ENCODE data around the gene MYH16.
"Not testable (repeated sequence)": the region's sequence is repeated elsewhere in the genome, so short reads cannot be mapped to it uniquely, and the experiment has no call there.

The MYH16 gene

DNA sequence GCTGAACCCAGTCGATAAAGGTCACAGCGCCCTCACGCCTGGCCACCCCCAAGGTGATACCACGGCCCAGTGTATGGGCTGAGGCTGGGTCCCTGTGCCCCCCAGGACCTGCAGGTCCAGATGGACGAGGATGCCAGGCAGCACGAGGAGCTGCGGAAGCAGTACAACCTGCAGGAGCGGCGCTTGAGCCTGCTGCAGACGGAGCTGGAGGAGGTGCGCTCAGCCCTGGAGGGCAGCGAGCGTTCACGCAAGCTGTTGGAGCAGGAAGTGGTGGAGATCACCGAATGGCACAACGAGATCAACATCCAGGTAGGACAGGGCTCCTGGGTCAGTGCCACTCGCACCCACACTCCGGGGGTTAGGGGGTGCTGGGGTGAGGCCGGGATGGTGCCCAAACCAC is 28.9 kb downstream of the MYH16 start:
- in situ Hi-C loops (cut with MboI; ENCODE audit: low sequenced_read_pairs): no loop called here

DNA sequence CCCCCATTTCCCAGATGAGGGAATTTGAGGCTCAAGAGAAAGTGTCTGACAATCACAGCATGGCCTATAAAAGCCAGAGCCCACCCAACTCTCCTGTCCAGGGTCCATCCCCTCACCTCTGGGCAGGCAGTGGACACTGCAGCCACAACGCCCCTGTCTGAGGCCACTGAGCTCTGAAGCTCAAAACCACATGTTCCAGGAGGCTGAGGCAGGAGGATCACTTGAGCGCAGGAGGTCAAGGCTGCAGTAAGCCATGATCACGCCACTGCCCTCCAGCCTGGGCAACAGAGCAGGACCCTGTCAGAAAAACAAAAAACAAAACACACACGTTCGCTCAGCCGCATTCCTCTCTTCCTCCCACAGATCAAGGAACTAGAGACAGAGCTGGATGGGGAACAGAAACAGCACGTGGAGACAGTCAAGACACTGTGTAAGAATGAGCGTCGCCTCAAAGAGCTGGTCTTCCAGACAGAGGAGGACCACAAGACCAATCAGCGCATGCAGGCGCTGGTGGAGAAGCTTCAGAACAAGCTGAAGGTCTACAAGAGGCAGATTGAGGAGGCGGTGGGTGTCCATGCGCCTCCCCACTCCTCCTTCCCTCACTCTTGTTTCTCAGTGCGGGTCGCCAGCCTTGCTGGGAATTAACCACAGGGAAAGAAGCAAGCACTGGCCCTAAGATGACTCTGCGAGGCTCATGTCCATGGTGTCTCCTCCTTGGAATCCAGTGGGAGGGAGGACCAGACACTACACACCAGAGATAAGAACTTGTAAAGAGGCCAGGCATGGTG is 33.0 kb downstream of the MYH16 start:
- in situ Hi-C loops (cut with MboI; ENCODE audit: low sequenced_read_pairs): no loop called here

DNA sequence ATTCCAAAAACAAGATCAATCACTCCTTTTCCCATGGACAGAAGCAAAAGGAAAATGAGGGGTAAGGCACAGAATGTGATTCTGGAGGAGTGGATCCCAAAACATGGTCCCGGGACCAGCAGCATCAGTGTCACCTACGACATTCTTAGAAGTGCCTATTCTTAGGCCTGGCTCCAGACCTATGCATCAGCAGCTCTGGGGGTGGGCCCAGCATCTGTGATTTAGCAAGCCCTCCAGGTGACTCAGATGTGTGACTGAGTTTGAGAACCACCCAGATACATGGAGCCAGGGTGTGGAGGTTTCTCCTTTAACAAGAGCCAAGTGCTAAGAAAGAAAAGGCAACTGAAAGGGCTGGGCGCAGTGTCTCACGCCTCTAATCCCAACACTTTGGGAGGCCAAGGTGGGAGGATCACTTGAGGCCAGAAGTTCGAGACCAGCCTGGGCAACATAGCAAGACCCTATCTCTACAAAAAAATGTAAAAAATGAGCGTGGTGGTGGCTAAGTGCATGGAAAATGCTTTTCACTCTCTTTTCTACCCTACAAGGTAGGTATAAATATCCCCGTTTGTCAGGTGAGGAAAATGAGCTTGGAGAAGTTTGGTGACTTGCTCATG is 35.9 kb downstream of the MYH16 start:
- in situ Hi-C loops (cut with MboI; ENCODE audit: low sequenced_read_pairs): no loop called here

DNA sequence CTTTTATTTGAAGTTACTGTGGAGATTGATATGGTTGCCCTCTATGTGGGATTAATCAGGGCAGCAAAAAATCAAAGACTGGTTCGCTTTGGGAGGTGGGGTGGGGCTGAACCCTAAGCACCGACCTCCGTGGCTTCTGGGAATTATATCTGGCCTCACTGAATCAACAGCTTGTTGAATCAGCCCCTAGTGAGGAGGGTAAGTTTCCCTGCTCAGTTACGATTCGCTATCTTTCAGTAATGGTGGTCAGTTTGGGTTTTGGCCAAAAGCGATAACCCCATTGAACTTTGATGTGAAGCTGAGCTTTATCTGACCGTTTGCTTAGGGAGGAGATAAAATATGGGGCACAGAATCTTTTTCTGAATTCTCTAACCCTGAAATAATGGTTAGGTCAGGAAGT is 36.5 kb downstream of the MYH16 start:
- in situ Hi-C loops (cut with MboI; ENCODE audit: low sequenced_read_pairs): no loop called here

DNA sequence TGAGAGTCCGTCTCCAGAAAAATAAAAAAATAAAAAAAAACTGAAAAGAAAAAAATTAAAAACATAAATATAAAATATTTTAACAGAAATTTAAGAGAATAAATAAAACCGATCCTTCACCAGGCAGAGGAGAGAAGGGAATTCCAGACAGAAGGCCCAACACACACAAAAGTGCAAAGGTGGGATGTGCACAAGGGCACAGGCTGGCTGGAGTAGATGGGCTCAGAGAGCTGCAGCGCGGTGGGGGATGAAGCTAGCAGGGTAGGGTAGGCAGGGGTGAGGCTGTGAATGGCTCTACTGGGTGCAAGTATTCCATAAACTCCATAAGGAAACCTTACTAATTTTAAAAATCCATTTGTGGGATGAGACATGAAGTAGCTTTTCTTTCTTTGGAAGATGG is 37.4 kb downstream of the MYH16 start:
- in situ Hi-C loops (cut with MboI; ENCODE audit: low sequenced_read_pairs): loop anchor here (5.0 kb wide), 1 partner anchor 268 kb away; no protein-coding TSS in a partner anchor

DNA sequence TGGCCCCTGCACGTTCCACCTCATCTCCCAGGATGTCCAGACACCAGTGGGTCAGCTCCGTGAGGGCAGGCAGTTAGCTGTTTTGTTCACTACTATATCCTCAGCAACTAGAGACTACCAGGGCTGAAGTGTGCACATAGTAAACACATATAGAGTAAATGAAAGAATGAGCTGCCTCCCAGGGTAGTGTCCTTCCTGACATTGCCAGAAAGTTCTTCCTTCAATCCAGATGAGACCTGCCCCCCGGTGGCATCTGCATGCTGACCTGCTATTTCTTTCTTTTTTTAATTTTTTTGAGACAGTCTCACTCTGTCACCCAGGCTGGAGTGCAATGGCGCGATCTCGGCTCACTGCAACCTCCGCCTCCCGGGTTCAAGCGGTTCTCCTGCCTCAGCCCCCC is 39.1 kb downstream of the MYH16 start:
- in situ Hi-C loops (cut with MboI; ENCODE audit: low sequenced_read_pairs): loop anchor here (5.0 kb wide), 1 partner anchor 269 kb away; no protein-coding TSS in a partner anchor

DNA sequence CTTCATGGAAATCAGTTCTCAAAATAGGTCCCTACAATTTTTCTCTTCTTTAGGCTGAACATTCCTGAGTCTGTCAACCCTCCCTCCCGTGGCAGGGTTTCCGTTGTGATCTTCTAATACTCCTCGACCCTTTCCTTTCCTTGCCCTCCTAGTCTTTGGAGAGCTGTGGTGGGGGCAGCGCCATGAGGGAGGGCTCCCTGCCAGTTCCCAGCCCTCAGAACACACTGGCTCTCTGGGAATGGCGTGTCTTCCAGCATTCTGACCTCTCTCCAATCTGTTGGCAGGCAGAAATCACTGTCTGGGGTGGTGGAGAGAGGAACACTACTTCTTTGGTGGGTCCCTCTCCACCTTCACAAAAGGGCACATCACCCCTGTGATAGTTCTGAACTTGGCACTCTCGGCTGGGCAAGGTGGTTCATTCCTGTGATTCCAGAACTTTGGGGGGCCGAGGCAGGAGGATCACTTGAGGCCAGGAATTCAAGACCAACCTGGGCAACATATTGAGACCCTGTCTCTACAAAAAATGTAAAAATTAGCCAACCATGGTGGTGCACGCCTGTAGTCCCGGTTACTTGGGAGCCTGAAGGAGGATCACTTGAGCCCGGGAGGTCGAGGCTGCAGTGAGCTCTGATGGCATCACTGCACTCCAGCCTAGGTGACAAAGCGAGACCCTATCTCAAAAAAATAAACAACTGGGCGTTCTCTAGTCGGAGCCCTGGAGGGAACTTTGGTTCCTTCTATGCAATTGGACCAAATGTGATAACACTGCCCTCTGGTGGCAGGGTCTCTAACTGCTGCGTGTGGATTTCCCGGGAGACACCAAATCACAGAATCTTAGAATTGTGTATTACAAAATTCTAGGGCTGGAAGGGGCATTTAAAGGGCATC is 39.9 kb downstream of the MYH16 start:
- in situ Hi-C loops (cut with MboI; ENCODE audit: low sequenced_read_pairs): loop anchor here (5.0 kb wide), 1 partner anchor 270 kb away; no protein-coding TSS in a partner anchor

DNA sequence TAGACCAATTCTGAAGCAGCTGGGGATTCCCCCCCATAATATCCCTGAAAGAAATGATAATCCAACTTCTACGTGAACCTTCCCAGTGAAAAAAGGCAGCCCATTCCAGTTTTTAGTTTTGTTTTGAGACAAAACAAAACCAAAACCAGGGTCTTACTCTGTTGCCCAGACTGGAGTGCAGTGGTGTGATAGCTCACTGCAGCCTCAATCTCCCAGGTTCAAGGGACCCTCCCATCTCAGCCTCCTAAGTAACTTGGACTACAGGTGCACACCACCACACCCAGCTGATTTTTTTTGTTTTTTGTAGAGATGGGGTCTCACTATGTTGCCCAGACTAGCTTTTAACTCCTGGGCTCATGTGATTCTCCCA is 40.5 kb downstream of the MYH16 start:
- in situ Hi-C loops (cut with MboI; ENCODE audit: low sequenced_read_pairs): loop anchor here (5.0 kb wide), 1 partner anchor 271 kb away; no protein-coding TSS in a partner anchor

DNA sequence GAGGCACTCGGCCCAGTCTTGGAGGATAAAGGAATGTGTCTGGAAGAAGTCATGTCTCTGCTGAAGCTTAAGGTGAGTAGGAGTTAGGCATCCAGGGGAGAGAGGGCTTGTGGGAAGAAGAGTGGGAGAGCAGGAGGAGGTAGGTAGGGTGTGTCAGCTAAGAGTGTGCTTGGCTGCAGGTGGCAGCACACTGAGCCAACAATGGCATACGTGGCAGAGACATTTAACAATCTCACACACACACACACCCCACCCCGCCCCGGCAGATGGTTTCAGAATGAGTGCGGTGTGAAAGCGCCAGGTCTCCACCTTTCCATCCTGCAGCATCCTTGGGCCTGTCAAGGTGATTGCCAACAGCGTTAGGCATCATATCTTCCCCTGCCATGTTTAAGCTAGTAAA is 41.9 kb downstream of the MYH16 start:
- in situ Hi-C loops (cut with MboI; ENCODE audit: low sequenced_read_pairs): loop anchor here (5.0 kb wide), 1 partner anchor 272 kb away; no protein-coding TSS in a partner anchor

DNA sequence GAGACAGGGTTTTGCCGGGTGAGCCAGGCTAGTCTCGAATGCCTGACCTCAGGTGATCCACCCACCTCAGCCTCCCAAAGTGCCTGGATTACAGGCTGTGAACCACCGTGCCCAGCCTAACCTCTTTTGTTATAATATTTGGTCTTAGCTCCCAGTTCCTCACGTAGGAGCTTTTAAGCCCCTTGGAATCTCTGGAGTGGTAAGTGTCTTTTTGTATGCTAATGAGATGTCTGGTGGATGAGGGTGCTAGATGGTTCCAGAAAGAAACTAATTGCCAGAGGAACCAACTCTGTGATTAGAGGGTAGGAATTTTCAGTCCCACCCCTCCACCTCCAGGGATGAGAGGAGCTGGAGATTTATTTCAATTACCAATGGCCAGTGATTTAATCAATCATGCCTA is 47.7 kb downstream of the MYH16 start:
- in situ Hi-C loops (cut with MboI; ENCODE audit: low sequenced_read_pairs): no loop called here

DNA sequence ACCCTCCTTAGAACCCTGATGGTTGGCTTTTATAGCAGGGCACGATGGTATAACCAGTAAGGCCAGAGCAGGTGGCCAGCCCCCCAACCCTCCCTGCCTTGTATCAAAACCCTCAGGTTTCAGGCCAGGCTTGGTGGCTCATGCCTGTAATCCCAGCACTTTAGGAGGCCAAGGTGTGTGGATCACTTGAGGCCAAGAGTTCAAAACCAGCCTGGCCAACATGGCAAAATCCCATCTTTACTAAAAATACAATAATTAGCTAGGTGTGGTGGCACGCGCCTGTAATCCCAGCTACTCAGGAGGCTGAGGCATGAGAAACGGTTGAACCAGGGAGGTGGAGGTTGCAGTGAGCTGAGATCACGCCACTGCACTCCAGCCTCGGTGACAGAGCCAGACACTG is 50.0 kb downstream of the MYH16 start:
- in situ Hi-C loops (cut with MboI; ENCODE audit: low sequenced_read_pairs): not testable (repeated sequence)

DNA sequence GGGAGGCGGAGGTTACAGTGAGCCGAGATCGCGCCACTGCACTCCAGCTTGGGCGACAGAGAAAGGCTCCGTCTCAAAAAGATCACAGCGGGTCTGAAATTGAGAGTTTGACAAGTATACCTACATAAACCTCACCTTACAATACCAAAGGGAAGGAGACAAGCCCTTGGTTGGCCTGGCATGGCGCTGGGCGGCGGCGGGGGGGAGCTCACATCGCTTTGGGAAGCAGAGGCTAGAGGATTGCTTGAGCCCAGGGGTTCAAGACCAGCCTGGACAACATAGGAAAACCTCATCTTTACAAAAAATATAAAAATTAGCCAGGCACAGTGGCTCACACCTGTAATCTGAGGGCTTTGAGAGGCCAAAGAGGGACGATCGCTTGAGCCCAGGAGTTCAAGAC is 51.9 kb downstream of the MYH16 start:
- in situ Hi-C loops (cut with MboI; ENCODE audit: low sequenced_read_pairs): no loop called here

DNA sequence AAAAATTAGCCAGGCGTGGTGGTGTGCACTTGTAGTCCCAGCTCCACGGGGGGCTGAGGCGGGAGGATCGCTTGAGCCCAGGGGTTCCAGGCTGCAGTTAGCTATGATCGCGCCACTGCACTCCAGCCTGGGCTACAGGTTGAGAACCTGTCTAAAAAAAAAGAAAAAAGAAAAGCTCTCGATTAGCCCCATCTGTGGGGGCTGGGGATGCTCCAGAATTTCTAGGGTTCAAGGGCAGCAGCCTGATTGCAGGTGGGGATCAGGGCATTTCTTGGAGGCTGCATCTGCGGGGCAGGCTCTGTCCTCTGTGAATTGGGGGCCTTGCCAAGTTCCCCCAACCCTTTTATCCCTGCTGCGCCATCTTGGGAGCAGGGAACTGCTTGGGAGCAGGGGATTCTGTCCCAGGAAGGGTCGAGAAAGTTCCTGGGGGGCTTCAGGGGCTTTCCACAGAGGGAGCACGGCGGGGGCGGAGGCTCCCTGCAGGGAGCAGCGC is 52.4 kb downstream of the MYH16 start:
- in situ Hi-C loops (cut with MboI; ENCODE audit: low sequenced_read_pairs): no loop called here

DNA sequence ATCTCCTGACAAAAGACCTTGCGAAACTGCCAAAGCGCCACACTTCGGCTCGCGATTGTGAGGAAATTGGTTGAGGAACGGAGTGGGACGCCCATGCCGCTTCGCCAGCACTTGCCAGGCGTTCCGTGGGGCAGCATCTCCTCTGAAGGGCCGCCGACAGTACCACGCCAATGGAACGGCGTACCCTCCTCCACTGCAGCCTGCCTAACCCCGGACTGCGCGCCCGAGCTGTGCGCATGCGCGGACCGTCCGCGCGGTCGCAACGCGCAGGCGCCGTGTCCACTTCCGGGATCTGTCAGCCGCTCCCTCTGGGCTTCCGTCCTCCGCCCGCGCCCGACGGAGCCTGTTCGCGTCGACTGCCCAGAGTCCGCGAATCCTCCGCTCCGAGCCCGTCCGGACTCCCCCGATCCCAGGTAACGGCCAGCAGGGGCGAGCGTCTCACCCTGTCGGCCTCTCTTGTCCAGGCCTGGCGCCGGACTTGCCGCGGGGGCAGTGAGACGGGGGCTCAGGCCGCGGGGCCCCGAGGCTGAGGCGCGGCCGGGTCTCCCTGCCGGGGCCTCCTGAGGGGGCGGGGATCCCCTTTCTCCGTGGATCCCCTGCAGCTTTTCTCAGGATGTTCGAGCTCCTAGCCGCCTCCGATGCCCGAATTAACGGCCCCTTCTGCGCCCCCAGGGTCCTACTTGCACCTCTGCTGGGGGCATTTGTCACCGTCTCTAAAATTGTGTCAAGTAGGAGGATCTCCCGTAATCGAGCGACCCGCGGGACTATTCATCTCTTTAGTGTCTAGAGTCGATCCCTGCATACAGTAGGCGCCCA is 53.2 kb downstream of the MYH16 start, which contains the start of gene ARPC1A:
Gene ARPC1A, plus strand, starts transcription at position 307 of the 816 bp plus-strand sequence. CDS start 7,456 bp downstream, outside the sequence.
- in situ Hi-C loops (cut with MboI; ENCODE audit: low sequenced_read_pairs): no loop called here

DNA sequence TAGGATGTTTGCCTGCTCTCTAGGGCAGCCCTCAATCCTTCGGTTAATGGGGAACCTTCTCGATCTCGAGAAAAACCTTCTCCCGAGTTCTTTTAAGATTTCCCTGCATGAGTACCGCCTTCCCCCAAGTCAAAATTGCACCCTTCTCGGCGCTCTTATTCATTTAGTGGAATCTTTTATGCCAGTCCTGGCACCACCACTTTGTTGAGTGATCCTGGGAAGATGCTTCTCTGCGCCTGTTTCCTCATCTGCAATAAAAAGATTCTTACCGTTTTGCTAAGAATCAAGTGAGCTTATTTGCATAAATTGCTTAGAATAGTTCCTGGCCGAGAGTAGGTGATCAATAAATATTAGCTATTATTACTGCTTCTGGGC is 53.8 kb downstream of the MYH16 start:
- in situ Hi-C loops (cut with MboI; ENCODE audit: low sequenced_read_pairs): no loop called here

DNA sequence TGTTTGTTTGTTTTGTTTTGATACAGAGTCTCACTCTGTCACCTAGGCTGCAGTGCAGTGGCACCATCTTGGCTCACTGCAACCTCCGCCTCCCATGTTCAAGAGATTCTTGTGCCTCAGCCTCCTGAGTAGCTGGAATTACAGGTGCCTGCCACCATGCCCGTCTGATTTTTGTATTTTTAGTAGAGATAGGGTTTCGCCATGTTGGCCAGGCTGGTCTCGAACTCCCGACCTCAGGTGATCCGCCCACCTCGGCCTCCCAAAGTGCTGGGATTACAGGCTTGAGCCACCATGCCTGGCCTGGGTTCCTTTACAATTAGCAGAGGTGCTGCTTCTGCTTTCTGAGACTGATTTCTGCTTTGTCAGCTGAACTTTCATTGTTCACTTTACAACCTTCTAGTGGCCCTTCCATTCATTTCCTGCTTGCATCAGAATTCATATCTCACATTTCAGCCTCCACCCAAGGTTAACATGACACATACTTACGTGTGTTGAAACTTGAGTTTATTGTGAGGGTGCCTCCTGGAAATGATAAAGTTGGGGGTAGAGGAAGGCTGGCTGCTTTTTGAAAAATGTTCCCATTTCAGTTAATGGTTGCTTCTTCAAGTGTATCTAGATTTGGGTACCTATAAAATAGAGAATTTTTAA is 57.8 kb downstream of the MYH16 start:
- in situ Hi-C loops (cut with MboI; ENCODE audit: low sequenced_read_pairs): not testable (repeated sequence)

DNA sequence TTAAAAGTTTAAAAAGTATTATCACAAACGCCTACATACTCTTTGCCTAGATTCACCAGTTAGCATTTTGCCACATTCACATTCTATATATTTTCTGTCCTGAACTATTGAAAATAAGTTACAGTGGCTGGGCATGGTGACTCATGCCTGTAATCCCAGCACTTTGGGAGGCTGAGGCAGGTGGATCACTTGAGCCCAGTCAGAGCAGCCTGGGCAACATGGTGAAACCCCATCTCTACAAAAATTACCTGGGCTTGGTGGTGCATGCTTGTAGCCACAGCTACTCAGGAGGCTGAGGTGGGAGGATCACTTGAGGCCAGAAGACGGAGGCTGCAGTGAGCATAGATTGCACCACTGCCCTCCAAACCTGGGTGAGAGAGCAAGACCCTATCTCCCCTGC is 58.4 kb downstream of the MYH16 start:
- in situ Hi-C loops (cut with MboI; ENCODE audit: low sequenced_read_pairs): no loop called here

DNA sequence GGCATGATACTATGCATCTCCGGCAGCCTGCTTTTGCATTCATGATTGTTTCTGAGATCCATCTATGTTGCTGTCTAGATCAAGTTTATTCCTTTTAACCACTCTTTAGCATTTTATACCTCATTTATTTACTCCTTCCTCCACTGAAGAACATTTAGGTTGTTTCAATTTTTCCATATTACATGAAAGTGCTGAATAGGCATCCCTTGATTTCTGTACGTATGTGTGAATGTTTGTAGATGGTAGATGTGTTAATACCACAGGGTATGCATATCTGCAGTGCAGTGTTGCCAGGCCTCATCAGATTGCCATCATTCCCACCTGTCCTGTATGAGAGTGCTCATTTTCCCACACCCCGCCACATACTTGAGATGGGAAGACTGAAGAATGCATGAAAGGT is 67.0 kb downstream of the MYH16 start:
- in situ Hi-C loops (cut with MboI; ENCODE audit: low sequenced_read_pairs): no loop called here

DNA sequence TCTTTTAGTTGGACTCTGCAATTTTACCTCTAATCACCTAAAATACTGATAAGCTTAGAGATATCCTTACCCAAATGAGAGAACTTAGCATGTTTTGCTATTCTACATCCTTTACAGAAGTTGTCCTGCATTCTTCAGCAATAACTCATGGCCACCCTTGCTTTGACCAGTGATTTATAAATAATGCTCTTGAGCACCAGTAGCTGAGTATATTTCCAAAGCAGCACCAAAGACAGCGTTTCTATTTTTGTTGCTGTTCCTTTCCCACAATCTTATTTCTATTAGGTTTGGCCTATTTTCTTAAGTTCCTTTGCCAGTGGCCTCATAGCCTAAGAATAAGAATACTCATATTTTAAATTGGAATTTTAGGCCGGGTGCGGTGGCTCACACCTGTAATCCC is 68.0 kb downstream of the MYH16 start:
- in situ Hi-C loops (cut with MboI; ENCODE audit: low sequenced_read_pairs): no loop called here

Measured in HL-60/S4 treated with retinoic acid at 250 ng/mL for 4 days and 3 days (cell line).